KMS-11 (cell line): ENCODE measurements around the gene CYSTM1.

Experiments
- H2AFZ ChIP-seq: fragments of 200-600 bp; sonication (generic); 2 replicates; pipeline ENCODE4 v1.6.1; 2016; ENCODE audit warnings: antibody characterized with exemption, mixed run types, low read depth
- H3K27ac ChIP-seq: fragments of 200-600 bp; sonication (generic); 2 replicates; pipeline ENCODE4 v1.6.1; 2016; ENCODE audit warnings: mild to moderate bottlenecking, mixed run types
- H3K27me3 ChIP-seq: fragments of 200-600 bp; sonication (generic); 2 replicates; pipeline ENCODE4 v1.6.1; 2017; ENCODE audit warnings: mild to moderate bottlenecking, low read depth, mixed run types, moderate library complexity; ENCODE audit not compliant: insufficient read depth
- H3K36me3 ChIP-seq: fragments of 200-600 bp; sonication (generic); 2 replicates; pipeline ENCODE4 v1.6.1; 2017; ENCODE audit warnings: mild to moderate bottlenecking, mixed run types; ENCODE audit not compliant: insufficient read depth
- H3K4me1 ChIP-seq: fragments of 200-600 bp; sonication (generic); 2 replicates; pipeline ENCODE4 v1.6.1; 2016; ENCODE audit warnings: mild to moderate bottlenecking, low read depth, mixed run types; ENCODE audit not compliant: poor library complexity, severe bottlenecking
- H3K4me2 ChIP-seq: fragments of 200-600 bp; sonication (generic); 2 replicates; pipeline ENCODE4 v1.7.0; 2016; ENCODE audit warnings: mild to moderate bottlenecking, mixed run types
- H3K4me3 ChIP-seq: fragments of 200-600 bp; sonication (generic); IDR thresholded peaks from 2 replicates; pipeline ENCODE4 v1.6.1; 2017; ENCODE audit warnings: low read depth, low read length, mixed read lengths; ENCODE audit not compliant: insufficient read depth
- H3K79me2 ChIP-seq: fragments of 200-600 bp; sonication (generic); 2 replicates; pipeline ENCODE4 v1.6.1; 2016; ENCODE audit warnings: low read depth, mixed run types; ENCODE audit not compliant: insufficient read depth
- H3K9ac ChIP-seq: fragments of 200-600 bp; sonication (generic); 2 replicates; pipeline ENCODE4 v1.6.1; 2016; ENCODE audit warnings: mild to moderate bottlenecking, mixed run types
- H4K20me1 ChIP-seq: fragments of 200-600 bp; sonication (generic); 2 replicates; pipeline ENCODE4 v1.6.1; 2016; ENCODE audit warnings: mild to moderate bottlenecking, mixed run types; ENCODE audit not compliant: insufficient read depth
- CTCF ChIP-seq: fragments of 200-600 bp; sonication (generic); conservative IDR thresholded peaks from 2 replicates; pipeline ENCODE4 v1.6.1; 2017; ENCODE audit warnings: low read depth, mild to moderate bottlenecking, antibody characterized with exemption, low read length, moderate library complexity, mixed read lengths

The CYSTM1 gene

GRCh38 chr5:140249536-140249935, 74.5 kb downstream of the CYSTM1 start:
- Histone ChIP-seq H3K79me2 (no peaks in the 10 kb centered on the region), H4K20me1 (no peaks in the 10 kb centered on the region), H3K27ac (no peak overlapping the region), H3K4me1 (peaks cover 33% of the 10 kb centered on the region), H2AFZ (no peak overlapping the region), H3K27me3 (no peaks in the 10 kb centered on the region), H3K9ac (no peak overlapping the region), H3K4me2 (no peak overlapping the region), H3K4me3 (no peak overlapping the region), H3K36me3 (no peaks in the 10 kb centered on the region)
- TF ChIP-seq CTCF = no peak

GRCh38 chr5:140250386-140250785, 75.4 kb downstream of the CYSTM1 start:
- Histone ChIP-seq H4K20me1 (no peaks in the 10 kb centered on the region), H3K27ac (no peak overlapping the region), H3K36me3 (no peaks in the 10 kb centered on the region), H3K9ac (no peak overlapping the region), H3K4me2 (no peak overlapping the region), H3K4me1 (peaks cover 33% of the 10 kb centered on the region), H3K79me2 (no peaks in the 10 kb centered on the region), H2AFZ (no peak overlapping the region), H3K27me3 (no peaks in the 10 kb centered on the region), H3K4me3 (no peak overlapping the region)
- no peak for TF ChIP-seq CTCF

GRCh38 chr5:140251527-140251973, 76.6 kb downstream of the CYSTM1 start:
- Histone ChIP-seq H4K20me1 (no peaks in the 10 kb centered on the region), H3K36me3 (no peaks in the 10 kb centered on the region), H3K4me2 (peak overlapping the region; percentile 56), H3K9ac (no peak overlapping the region), H2AFZ (no peak overlapping the region), H3K27me3 (no peaks in the 10 kb centered on the region), H3K4me1 (peaks cover 33% of the 10 kb centered on the region), H3K79me2 (no peaks in the 10 kb centered on the region), H3K4me3 (no peak overlapping the region), H3K27ac (0 out of 2 replicates have a peak overlapping the region, but pooled peaks have one; percentile 27)
- TF ChIP-seq CTCF = no peak

GRCh38 chr5:140252470-140253126, 77.6 kb downstream of the CYSTM1 start:
- Histone ChIP-seq H3K36me3 (no peaks in the 10 kb centered on the region), H3K79me2 (no peaks in the 10 kb centered on the region), H4K20me1 (no peaks in the 10 kb centered on the region), H3K4me2 (no peak overlapping the region; the same call in 1 of the 2 replicates), H2AFZ (no peak overlapping the region), H3K27ac (no peak overlapping the region), H3K9ac (no peak overlapping the region), H3K27me3 (no peaks in the 10 kb centered on the region), H3K4me1 (peaks cover 33% of the 10 kb centered on the region), H3K4me3 (no peak overlapping the region)
- TF ChIP-seq CTCF = no peak
